HL-60 (cell line): ENCODE results near the gene SMG6.

Source experiments
- GABPA ChIP-seq: IDR thresholded peaks from 2 replicates; pipeline ENCODE4 v1.6.1; 2012; ENCODE audit warnings: low read depth
- POLR2AphosphoS5 ChIP-seq: IDR thresholded peaks from 2 replicates; pipeline ENCODE4 v1.6.1; 2012; ENCODE audit warnings: low read depth
- SPI1 ChIP-seq: IDR thresholded peaks from 2 replicates; pipeline ENCODE4 v1.6.1; 2012; ENCODE audit warnings: low read depth, mild to moderate bottlenecking, borderline replicate concordance
- TF ChIP-seq, protein P1 (sequence below): IDR thresholded peaks from one replicate; pipeline ENCODE4 v1.5.1; 2011; ENCODE audit warnings: low read length, control low read depth, inconsistent platforms; ENCODE audit not compliant: insufficient read depth
- TF ChIP-seq, protein P2 (sequence below): IDR thresholded peaks from 2 replicates; pipeline ENCODE4 v1.6.1; 2012; ENCODE audit warnings: low read depth; ENCODE audit not compliant: insufficient replicate concordance

DNA sequence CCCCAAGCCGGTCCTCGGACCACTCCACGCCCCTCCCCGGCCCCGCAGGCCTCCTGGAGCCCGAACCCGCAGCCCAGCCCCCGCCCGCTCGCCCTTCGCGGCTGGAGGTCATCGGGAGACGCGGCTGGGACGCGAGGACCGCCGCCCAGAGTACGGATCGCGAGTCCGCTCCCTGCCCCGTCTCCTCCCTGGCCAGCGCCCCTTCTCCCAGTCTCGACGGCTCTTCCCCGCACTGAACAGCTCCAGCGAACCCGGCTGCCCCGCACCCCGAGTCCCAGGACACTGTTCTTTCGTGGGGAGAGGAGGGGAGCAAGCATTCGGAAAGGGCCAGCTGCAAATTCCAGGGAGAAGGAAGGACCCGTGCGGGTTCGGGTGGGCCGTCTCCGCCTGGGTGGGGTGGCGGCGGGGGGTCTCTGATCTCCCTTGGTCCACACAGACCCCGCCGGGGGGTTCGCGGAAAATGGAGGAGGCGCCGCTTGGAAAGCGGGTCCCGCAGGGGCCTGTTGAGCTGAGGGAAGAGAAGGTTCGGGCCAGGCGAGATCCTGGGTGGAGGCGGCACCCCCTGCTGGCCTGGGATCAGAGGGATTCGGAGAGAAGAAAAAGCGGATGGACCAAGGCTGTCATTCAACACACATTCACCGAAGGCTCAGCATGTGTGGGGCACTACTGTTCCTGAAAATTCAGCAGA, 277.8 kb downstream of the SMG6 start:
- TF ChIP-seq, protein P1, sequence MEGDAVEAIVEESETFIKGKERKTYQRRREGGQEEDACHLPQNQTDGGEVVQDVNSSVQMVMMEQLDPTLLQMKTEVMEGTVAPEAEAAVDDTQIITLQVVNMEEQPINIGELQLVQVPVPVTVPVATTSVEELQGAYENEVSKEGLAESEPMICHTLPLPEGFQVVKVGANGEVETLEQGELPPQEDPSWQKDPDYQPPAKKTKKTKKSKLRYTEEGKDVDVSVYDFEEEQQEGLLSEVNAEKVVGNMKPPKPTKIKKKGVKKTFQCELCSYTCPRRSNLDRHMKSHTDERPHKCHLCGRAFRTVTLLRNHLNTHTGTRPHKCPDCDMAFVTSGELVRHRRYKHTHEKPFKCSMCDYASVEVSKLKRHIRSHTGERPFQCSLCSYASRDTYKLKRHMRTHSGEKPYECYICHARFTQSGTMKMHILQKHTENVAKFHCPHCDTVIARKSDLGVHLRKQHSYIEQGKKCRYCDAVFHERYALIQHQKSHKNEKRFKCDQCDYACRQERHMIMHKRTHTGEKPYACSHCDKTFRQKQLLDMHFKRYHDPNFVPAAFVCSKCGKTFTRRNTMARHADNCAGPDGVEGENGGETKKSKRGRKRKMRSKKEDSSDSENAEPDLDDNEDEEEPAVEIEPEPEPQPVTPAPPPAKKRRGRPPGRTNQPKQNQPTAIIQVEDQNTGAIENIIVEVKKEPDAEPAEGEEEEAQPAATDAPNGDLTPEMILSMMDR = no peak
- TF ChIP-seq POLR2AphosphoS5 (no peak), SPI1 (no peak), GABPA (no peak)
- TF ChIP-seq, protein P2, sequence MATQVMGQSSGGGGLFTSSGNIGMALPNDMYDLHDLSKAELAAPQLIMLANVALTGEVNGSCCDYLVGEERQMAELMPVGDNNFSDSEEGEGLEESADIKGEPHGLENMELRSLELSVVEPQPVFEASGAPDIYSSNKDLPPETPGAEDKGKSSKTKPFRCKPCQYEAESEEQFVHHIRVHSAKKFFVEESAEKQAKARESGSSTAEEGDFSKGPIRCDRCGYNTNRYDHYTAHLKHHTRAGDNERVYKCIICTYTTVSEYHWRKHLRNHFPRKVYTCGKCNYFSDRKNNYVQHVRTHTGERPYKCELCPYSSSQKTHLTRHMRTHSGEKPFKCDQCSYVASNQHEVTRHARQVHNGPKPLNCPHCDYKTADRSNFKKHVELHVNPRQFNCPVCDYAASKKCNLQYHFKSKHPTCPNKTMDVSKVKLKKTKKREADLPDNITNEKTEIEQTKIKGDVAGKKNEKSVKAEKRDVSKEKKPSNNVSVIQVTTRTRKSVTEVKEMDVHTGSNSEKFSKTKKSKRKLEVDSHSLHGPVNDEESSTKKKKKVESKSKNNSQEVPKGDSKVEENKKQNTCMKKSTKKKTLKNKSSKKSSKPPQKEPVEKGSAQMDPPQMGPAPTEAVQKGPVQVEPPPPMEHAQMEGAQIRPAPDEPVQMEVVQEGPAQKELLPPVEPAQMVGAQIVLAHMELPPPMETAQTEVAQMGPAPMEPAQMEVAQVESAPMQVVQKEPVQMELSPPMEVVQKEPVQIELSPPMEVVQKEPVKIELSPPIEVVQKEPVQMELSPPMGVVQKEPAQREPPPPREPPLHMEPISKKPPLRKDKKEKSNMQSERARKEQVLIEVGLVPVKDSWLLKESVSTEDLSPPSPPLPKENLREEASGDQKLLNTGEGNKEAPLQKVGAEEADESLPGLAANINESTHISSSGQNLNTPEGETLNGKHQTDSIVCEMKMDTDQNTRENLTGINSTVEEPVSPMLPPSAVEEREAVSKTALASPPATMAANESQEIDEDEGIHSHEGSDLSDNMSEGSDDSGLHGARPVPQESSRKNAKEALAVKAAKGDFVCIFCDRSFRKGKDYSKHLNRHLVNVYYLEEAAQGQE = no peak
